ENCODE measurements around the gene OR2S2. TPM values are rescaled to one million over a fixed set of nuclear protein-coding genes. Genes with fewer than 3 reads are reported as not detected.

OR2S2 gene
- total RNA-seq, 1 donor from 2014 or later: not detected

DNA sequence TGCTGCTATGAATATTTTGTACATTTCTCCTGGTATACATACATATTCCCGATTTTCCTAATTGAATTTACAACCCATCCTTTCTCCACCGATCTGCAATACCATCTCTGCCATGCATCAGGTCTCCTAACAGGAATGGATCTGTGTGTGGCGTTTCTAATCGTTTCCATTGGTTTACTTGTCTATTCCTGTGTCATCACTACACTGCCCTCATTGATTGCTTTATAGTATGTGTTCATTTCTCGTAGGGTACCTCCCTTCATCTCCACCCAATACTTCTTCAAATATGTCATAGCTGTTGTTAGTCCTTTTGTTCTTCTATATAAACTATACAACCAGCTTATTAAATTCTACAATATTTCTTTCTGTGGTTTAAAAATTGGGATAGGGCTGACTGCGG lies 7.1 kb upstream of the OR2S2 start:
- no peak for DNase-seq (ENCODE audit: extremely low read depth, low read depth, low spot score)

DNA sequence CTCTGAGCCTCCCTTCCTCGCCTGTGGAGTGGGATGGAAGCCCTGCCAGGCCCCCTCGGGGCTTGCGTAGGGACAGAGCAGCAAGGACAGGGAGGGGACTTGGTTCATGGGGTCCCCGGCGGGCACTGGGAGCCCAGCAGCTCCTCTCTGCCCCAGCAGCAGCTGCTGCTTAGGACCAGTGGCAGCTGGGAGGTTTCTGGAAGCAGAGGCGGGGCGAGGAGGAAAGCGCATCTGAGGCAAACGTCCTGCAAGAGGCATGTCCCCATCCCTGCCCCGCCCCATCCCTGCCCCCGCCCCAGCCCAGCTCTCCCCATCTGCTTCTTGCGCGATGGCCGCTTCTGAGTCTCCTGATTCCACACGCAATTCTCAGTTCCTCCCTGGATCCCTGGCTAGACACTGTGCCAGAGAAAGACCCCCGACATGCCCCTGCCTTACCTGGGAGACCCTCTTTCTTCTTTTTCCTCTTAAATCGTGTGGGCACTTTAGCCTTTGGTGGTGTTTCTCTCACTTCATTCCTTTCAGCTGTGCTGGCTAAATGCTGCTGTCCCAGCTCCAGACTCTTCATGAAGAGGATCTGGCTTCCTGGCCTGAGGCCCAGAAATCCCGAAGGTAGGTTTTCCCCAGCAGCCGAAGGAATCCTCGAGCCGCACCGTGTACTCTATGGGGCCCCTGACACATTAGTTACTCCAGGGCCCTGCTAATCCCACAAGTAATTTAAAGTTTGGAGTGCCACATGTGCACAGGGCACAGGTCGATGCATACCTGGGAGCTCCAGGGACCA lies 4.4 kb upstream of the OR2S2 start:
- no peak for DNase-seq (ENCODE audit: extremely low read depth, low read depth, low spot score)

DNA sequence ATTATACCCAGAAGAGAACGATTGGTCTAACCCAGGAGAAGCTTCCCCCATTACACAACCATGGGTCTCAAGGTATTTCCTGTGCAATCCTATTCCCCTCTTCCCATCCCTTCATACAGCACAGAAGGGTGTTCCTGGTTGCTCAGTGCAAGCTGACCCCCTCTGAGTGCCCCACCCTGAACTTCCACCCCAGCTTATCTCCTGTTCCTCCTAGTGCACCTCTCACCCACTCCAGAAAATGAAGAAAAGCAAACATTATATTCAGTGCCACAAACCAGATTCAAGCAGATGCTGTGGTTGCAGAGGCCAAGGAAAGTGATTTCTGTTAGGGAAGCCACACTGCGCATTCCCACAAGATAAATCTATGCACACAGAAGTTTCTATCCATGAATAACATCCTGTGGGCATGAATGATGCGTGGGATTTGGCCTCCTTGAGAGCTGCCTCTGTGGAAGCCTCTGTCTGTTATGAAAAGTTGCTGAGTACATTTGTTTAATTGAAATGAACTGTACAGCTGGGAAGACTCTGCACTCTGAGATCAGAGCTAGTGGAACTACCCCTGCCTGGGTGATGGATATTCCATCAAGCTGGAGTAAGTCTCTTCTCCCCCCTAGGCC lies 2.2 kb upstream of the OR2S2 start:
- DNase-seq (ENCODE audit: extremely low read depth, low read depth, low spot score): no peak

DNA sequence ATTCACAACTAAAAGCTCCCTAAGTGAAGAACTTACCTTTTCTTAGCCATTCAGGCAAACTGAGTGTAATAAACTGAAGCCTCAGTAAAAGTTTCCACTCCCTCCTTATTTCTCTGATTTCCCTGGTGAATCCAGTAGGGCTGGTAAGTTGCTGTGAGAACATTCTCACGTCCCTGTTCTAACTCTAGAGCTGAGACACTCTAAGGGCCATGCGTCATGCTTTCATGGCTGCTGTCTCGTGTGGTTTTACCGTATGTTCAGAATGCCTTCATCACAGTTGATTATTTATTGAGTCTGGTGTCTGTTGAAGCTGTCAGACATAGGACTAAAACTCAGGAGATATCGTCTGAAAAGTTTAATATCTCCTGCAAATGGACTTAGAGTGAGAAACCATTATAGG lies 1.3 kb downstream of the OR2S2 start:
- DNase-seq (ENCODE audit: extremely low read depth, low read depth, low spot score): no peak

DNA sequence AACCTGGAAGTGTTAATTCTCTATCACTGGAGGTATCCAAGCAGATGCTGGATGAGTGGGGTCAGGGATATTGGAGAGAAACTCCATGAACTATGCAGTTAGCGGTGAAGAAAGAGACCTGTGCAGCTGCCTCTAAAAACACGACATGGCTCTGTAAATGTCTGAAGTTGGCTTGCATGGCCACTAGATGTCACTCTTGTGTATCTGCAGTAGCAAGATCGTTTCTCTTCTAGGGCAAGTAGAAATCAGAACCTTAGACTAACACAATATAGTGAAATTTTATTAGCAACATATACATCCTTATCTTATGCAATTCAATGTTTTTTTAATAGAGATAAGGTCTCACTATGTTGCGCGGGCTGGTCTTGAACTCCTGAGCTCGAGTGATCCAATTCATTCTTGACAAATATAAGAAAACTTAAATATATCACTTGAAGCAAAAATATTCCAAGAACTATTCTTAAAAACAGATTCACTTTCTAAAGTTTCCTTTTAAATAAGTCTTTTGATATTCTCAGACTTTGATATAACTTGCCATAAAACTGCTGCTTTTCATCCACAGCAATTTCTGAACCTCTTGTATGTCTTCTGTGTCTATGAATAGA lies 2.9 kb downstream of the OR2S2 start:
- no peak for DNase-seq (ENCODE audit: extremely low read depth, low read depth, low spot score)

DNA sequence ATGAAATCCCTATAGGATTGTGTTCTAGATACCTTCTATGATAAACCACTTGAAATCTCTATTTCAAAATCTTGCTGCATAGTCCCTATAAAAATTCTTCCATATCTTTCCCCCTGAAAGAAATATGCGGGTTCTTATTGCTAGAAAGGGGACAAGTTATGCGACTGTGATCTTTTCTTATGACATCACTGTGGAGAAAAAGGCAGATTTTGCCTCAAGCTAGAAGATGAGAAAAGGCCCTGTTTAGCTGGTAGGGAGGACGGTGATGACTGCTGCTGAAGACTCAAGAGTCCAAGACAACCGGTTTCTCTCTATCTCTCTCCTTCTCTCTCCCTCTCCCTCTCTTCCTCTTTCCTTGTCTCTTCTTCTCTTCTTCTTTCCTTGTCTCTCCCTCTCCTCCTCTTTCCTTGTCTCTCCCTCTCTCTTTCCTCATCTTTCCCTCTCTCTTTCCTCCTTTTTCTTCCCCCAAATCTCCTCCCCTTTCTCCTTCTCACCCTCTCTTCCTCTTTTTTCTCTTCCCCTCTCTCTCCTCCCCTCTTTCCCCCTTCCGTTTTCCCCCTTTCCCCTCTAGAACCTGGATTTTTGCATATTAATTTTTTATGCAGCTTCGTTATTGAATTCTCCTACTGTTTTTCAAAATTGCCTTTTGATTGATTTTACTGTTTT lies 5.3 kb downstream of the OR2S2 start:
- DNase-seq (ENCODE audit: extremely low read depth, low read depth, low spot score): no peak

DNA sequence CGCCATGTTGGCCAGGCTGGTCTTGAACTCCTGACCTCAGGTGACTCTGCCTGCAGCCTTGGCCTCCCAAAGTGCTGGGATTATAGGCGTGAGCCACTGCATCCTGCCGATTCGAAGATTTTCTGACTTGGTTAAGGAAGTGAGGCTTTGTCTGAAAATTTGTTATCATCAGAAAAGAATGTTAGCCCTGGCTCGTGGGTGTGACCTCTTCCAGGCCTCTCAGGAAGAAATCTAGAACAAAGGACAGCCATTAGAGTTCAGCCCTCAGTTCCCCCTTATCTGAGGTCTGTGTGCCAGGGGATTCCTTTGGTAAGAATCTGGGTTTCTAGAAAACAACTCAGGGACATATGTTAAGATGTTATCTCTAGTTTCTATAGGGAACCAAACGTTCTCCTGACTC lies 6.2 kb downstream of the OR2S2 start:
- peak; percentile 87 for DNase-seq (ENCODE audit: extremely low read depth, low read depth, low spot score)

DNA sequence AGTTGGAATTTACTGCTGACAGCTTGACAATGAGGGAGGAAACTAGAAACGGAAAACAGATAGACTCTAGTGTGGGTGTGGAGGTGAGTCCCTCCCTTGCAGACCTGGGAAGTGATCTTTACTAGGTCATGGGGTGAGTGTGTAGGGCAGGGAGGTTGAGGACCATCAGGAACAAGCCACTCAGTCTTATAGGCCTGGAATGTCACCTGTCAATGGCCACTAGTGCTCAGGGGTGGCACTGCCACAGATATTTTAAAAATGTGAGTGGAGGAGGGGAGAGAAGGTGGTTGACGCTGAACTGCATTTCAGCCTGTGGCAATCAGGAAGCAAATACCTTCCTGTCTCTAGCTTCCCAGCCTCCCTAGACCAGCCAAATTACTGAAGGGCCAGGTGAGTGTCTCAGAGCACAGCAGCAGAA lies 9.0 kb downstream of the OR2S2 start:
- no peak for DNase-seq (ENCODE audit: extremely low read depth, low read depth, low spot score)

DNA sequence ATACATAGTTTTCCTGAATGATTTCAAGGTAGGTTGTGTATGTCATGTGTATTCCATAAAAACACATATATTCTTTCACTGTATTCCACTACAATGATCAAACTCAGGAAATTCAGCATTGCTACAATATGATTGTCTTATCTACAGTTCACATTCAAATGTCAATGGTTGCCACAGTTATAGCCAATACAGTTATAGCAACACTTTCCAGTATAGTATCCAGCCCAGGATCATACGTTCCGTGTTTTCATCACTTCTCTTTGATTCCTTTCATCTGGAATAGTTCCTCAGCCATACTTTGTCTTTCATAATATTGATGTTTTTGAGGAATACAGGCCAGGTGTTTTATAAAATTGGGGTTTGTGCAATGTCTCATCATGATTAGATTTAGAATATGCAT lies 9.5 kb downstream of the OR2S2 start:
- no peak for DNase-seq (ENCODE audit: extremely low read depth, low read depth, low spot score)

DNA sequence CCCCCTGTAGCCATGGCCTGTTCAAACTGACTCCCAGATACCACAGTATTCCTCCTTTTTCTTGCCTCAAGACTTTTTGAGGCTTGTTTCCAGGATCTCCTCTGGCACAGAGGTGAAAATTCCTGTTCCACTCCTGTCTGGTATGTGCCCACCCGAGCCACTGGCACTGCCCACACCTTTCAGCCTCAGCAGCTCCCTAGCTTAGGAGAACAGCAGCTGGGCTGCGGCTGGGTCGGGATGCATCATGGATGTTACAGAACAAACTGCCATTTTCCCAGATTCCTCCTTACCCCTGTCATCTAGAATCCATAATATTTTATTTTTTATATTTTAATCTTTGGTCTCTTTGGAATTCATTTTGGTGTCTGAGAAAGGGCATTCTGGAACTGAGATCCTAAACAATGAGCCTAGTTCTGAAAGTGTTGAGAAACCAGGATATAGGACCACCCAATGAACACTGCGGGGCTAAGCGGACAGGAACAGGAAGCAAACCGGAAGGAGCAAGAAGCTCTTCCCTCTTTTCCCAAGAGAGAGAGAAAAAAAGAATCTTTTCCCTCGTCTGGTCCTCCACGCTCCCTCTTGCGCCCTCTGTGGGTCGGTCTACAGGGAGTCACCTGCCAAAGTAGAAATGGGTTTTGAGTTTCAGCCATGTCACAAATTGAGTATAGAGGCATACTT lies 12.5 kb downstream of the OR2S2 start:
- no peak for DNase-seq (ENCODE audit: extremely low read depth, low read depth, low spot score)

DNA sequence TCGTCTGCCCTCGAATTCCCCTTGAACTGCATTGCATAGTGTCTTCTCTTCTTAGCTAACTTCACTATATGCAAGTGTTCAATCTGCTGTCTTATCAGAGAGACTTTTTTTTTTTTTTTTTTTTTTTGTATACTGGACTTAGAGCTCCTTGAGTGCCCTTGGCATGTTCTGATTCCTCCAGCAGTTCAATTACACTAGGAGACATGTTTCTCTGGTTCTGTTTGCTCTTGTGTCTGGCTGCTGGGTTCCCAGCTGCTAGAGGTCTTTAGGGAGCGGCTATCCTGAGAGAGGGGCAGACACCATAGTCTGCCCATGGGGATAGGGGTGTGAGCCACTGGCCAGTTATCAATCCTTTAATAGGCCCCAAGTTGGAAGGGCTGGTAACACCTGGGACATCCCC lies 13.1 kb downstream of the OR2S2 start:
- no peak for DNase-seq (ENCODE audit: extremely low read depth, low read depth, low spot score)

DNA sequence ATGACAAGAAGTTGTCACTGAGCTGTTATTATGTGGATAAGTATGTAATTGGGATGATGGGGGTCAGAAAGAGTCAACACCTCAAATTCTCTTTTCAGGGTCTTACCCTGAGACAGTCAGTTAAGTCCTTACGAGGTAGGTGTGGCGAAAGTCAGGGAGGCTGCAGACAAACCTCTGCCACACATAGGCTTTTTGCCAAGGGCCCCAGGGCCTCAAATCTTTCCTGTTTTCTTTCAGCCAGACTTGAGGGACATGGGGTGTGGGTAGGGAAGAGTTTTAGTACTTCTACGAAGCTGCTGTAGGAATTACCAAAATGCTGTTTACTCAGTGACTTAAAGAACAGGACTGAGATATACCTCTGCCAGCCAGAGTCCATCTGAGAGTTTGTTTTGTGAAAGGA lies 13.8 kb downstream of the OR2S2 start:
- no peak for DNase-seq (ENCODE audit: extremely low read depth, low read depth, low spot score)

DNA sequence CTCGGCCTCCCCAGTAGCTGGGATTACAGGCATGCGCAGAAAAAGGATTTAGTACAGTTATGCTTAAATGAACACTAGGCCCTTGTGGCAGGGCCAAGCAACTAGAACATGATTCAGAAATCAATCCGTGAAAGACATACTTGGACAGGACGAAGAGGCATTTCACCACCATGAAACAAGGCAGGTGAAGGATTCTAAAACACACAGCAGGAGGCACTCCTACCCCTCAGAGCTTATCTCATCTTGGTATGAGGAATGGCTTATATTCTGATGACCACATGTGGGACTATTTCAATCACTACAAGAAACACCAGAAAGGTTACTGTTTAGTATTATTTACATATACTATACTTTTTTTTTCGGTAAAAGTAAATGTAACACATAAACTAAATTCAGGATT lies 15.7 kb downstream of the OR2S2 start:
- no peak for DNase-seq (ENCODE audit: extremely low read depth, low read depth, low spot score)

DNA sequence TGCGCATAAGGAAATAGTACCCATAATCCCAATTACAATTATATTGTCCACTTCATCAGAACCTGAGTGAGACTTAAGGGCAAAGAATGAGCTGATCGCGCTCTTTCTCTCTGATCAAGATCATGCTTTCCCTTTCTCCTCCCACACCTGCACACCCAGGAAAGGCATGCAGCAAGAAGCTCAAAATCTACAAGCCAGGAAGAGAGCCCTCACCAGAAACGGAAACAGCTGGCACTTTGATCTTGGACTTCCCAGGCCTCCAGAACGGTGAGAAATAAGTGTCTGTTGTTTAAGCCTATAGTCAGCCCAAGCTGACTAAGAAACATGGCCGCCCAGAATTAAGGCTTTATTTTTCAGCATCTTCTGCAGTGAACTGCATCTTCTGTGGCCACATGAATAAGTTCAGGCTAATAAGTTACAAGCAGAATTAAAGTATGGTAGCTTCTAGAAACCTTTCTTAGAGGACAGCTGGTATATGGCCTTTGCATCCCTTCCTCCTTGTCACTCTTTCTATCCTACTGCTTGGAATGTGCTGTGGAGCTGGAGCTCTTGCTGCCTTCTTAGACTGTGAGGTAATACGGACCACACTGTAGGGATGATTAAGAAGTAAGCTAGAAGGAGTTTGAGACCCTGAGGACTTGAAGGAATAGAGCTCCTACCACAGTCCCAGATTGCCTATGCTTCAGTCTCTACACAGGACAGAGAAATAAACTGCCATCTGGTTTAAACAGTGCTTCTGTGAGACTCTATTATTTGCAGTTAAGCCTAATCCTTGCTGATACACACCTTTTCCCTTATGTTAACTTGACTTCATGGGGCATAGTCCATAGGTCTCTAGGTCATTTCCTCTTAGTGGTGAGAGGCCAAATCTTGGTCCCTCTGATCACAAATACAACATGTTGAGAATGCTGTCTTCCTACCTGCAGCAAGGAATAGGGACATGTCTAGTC lies 17.2 kb downstream of the OR2S2 start:
- no peak for DNase-seq (ENCODE audit: extremely low read depth, low read depth, low spot score)

DNA sequence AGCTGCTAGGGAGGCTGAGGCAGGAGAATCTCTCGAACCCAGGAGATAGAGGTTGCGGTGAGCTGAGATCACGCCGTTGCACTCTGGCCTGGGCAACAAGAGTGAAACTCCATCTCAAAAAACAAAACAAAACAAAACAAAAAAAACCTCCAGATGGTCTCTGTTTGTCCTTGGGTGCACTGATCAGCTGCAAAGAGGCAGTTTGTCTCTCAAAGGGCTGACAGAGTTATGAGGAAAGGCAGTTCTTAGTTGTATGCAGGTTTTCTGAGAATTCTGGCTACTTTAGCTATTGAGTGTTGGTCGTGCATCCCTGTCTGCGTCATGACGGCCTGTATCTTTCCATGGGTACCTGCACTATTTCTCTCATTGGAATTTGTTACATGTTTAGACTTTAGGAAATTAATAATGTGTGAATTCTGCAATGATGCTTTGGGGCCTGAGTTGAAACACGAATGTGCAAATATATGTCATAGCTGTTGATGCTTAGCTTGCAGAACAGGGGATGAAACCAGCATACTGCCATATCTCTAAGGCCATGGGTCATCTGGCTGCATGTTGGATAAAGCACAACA lies 18.2 kb downstream of the OR2S2 start:
- DNase-seq (ENCODE audit: extremely low read depth, low read depth, low spot score): no peak

DNA sequence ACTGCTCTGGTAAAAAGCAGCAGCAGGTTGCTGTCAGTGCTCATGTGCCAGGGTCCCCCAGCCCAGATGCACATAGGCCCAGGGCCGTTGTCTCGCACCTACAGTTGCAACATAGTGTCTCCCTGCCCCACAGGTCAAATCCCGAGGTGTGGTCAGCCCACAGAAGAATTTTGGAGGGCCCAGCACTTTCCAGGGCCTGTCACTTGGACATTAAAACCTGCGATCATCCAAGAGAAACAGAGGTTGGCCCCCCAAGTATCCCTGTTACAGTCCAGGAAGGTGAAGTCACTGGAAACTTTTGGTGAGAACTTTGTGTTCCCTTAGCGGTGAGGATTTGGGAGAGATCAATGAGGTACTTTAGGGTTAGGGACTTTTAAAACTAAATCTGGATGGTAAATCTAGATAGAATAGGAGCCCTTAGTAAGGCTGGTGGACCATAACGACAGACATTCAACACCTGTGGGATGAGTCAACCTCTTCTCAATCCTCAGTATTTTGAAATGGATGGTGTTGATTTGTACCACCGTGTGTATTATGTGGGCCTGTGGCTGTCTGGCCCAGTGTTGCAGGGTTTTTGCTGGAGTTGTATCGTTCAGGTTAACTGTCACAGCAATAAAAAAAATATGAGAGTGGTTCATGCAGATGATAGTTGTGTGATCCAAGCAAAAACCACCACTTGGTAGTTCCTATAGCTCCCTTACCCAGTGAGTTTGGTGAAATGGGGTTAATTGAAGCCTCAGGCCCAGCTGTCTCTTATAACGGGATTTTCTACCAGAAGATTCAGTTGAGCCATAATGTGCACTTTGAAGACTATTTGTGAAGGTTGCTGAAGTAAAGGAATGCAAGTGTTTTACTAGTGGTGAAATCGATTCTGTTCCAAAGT lies 19.2 kb downstream of the OR2S2 start:
- no peak for DNase-seq (ENCODE audit: extremely low read depth, low read depth, low spot score)

DNA sequence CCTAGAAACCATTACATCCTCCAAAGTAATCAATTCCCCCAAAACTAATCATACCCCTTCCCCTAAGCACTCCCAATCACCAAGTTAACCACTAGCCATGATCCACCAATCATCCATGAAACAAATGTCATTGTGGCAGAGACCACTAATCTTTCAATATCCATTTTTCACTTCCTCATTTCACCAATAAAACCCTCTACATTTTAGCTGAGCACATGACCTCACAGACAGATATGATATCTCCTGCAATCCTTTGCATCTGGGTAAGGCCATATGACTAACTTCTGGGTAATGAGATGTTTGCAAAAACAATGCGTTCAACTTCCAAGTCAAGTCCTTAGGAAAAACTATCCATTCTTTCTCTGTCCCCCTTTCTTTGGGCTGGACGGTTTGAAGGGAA lies 20.7 kb downstream of the OR2S2 start:
- DNase-seq (ENCODE audit: extremely low read depth, low read depth, low spot score): no peak

DNA sequence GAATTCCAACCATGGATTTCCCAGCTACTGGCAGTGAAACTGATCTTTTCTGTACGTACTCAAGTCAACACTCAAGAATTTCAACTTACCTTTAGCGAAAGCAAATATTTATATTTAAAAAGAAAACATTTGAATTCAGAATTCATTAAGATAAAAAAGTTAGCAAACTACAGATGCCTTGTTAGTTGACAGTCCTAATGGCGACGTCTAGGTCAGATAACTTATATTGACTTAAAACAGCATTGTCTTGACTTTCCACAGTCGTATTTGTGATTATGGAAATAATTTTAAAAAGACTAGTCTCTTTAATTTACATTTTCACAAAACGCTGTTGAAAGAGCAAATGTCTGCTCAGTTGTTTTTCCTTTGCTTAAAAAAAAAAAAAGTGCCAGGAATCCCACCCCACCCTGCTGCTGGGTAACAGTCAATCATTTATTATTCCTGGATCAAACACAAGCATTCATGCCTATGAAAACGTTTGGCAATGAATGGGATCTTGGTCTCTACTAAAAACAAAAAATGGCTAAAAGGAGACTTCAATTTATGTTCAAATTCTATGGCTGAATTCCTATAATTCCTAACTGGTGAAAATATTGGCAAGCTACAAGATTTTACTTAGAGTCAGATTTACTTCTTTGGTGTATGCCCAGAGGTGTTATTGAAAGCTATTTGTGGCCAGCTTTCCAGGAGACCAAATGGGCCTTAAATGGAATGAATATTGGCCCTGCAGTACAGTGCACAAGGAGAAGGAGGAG lies 22.0 kb downstream of the OR2S2 start:
- no peak for DNase-seq (ENCODE audit: extremely low read depth, low read depth, low spot score)
